ENCODE data around the gene ASIC2. TPM values are rescaled to one million over a fixed set of nuclear protein-coding genes. Genes with fewer than 3 reads are reported as not detected.

ASIC2 gene
- total and polyA plus RNA-seq, 2 experiments from 2014 or later: 0.52 to 2.8 TPM

GRCh38 chr17:32976605-32977004 lies 316.5 kb downstream of the ASIC2 start:
- ATAC-seq: no peak
- no peaks in the 10 kb centered on the region for H3K4me1 Mint-ChIP-seq
- no peaks in the 10 kb centered on the region for H3K27me3 Mint-ChIP-seq (ENCODE audit: insufficient read depth, low read depth, poor library complexity)

GRCh38 chr17:32976131-32976530 lies 317.0 kb downstream of the ASIC2 start:
- H2AFZ ChIP-seq: no peak overlapping the region
- ATAC-seq: no peak
- TF ChIP-seq EZH2phosphoT487 (IDR thresholded peaks at IDR 0.05; ENCODE audit: unreplicated experiment) (no peak), REST (IDR thresholded peaks at IDR 0.05; ENCODE audit: unreplicated experiment) (no peak), NANOG (IDR thresholded peaks at IDR 0.05; ENCODE audit: borderline replicate concordance) (no peak), ZNF331 (CRISPR knock-in tag; IDR thresholded peaks at IDR 0.05; ENCODE audit: low read depth) (no peak), STAT1 (IDR thresholded peaks at IDR 0.05; ENCODE audit: unreplicated experiment) (no peak), CREB1 (CRISPR knock-in tag; IDR thresholded peaks at IDR 0.05; ENCODE audit: low read depth) (no peak)

More at GRCh38 chr17:32976605-32977004, 316.5 kb downstream of the ASIC2 start:
- Histone ChIP-seq H2AFZ (no peak overlapping the region), H3K79me2 (replicated peaks; ENCODE audit: insufficient read depth) (no peaks in the 10 kb centered on the region), H3F3A (replicated peaks; ENCODE audit: low read depth) (no peaks in the 10 kb centered on the region), H3K4me2 (no peak overlapping the region), H3K36me3 (ENCODE audit: insufficient read depth) (no peaks in the 10 kb centered on the region), H3K9me2 (ENCODE audit: insufficient read depth) (no peaks in the 10 kb centered on the region), H3K27me3 (ENCODE audit: insufficient read depth) (no peaks in the 10 kb centered on the region), H3K27ac (ENCODE audit: low read depth) (no peak overlapping the region), H3K4me1 (ENCODE audit: insufficient read depth) (no peaks in the 10 kb centered on the region), H4K20me1 (replicated peaks; ENCODE audit: insufficient read depth) (no peaks in the 10 kb centered on the region), H3K4me3 (no peak overlapping the region)
- no peak for DNase-seq (ENCODE audit: low spot score)
- H3K36me3 Mint-ChIP-seq (ENCODE audit: low read depth): peaks cover 4% of the 10 kb centered on the region; the same call in 2 of the 3 replicates
- H3K4me3 Mint-ChIP-seq: no peak overlapping the region
- H3K27ac Mint-ChIP-seq: no peak overlapping the region
- no peak for TF ChIP-seq STAT1 (IDR thresholded peaks at IDR 0.05; ENCODE audit: unreplicated experiment)
- TF ChIP-seq, protein P1, sequence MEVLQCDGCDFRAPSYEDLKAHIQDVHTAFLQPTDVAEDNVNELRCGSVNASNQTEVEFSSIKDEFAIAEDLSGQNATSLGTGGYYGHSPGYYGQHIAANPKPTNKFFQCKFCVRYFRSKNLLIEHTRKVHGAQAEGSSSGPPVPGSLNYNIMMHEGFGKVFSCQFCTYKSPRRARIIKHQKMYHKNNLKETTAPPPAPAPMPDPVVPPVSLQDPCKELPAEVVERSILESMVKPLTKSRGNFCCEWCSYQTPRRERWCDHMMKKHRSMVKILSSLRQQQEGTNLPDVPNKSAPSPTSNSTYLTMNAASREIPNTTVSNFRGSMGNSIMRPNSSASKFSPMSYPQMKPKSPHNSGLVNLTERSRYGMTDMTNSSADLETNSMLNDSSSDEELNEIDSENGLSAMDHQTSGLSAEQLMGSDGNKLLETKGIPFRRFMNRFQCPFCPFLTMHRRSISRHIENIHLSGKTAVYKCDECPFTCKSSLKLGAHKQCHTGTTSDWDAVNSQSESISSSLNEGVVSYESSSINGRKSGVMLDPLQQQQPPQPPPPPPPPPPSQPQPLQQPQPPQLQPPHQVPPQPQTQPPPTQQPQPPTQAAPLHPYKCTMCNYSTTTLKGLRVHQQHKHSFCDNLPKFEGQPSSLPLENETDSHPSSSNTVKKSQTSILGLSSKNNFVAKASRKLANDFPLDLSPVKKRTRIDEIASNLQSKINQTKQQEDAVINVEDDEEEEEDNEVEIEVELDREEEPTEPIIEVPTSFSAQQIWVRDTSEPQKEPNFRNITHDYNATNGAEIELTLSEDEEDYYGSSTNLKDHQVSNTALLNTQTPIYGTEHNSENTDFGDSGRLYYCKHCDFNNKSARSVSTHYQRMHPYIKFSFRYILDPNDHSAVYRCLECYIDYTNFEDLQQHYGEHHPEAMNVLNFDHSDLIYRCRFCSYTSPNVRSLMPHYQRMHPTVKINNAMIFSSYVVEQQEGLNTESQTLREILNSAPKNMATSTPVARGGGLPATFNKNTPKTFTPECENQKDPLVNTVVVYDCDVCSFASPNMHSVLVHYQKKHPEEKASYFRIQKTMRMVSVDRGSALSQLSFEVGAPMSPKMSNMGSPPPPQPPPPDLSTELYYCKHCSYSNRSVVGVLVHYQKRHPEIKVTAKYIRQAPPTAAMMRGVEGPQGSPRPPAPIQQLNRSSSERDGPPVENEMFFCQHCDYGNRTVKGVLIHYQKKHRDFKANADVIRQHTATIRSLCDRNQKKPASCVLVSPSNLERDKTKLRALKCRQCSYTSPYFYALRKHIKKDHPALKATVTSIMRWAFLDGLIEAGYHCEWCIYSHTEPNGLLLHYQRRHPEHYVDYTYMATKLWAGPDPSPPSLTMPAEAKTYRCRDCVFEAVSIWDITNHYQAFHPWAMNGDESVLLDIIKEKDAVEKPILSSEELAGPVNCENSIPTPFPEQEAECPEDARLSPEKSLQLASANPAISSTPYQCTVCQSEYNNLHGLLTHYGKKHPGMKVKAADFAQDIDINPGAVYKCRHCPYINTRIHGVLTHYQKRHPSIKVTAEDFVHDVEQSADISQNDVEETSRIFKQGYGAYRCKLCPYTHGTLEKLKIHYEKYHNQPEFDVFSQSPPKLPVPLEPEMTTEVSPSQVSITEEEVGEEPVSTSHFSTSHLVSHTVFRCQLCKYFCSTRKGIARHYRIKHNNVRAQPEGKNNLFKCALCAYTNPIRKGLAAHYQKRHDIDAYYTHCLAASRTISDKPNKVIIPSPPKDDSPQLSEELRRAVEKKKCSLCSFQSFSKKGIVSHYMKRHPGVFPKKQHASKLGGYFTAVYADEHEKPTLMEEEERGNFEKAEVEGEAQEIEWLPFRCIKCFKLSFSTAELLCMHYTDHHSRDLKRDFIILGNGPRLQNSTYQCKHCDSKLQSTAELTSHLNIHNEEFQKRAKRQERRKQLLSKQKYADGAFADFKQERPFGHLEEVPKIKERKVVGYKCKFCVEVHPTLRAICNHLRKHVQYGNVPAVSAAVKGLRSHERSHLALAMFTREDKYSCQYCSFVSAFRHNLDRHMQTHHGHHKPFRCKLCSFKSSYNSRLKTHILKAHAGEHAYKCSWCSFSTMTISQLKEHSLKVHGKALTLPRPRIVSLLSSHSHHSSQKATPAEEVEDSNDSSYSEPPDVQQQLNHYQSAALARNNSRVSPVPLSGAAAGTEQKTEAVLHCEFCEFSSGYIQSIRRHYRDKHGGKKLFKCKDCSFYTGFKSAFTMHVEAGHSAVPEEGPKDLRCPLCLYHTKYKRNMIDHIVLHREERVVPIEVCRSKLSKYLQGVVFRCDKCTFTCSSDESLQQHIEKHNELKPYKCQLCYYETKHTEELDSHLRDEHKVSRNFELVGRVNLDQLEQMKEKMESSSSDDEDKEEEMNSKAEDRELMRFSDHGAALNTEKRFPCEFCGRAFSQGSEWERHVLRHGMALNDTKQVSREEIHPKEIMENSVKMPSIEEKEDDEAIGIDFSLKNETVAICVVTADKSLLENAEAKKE (CRISPR knock-in tag; IDR thresholded peaks at IDR 0.05): no peak
- H3K9me3 Mint-ChIP-seq: peaks cover 19% of the 10 kb centered on the region

More at GRCh38 chr17:32976131-32976530, 317.0 kb downstream of the ASIC2 start:
- Histone ChIP-seq H4K20me1 (replicated peaks; ENCODE audit: insufficient read depth) (no peaks in the 10 kb centered on the region), H3K4me2 (no peak overlapping the region), H3K27ac (ENCODE audit: low read depth) (no peak overlapping the region), H3K27me3 (ENCODE audit: insufficient read depth) (no peaks in the 10 kb centered on the region), H3K4me1 (ENCODE audit: insufficient read depth) (no peaks in the 10 kb centered on the region), H3K4me3 (no peak overlapping the region), H3K9me2 (ENCODE audit: insufficient read depth) (no peaks in the 10 kb centered on the region), H3F3A (replicated peaks; ENCODE audit: low read depth) (no peaks in the 10 kb centered on the region), H3K79me2 (replicated peaks; ENCODE audit: insufficient read depth) (no peaks in the 10 kb centered on the region), H3K36me3 (ENCODE audit: insufficient read depth) (no peaks in the 10 kb centered on the region)
- H3K27ac Mint-ChIP-seq: no peak overlapping the region
- no peaks in the 10 kb centered on the region for H3K4me1 Mint-ChIP-seq
- H3K4me3 Mint-ChIP-seq: no peak overlapping the region
- no peak for DNase-seq (ENCODE audit: low spot score)
- no peaks in the 10 kb centered on the region for H3K27me3 Mint-ChIP-seq (ENCODE audit: insufficient read depth, low read depth, poor library complexity)
- H3K9me3 Mint-ChIP-seq: peaks cover 14% of the 10 kb centered on the region
- H3K36me3 Mint-ChIP-seq (ENCODE audit: low read depth): peaks cover 3% of the 10 kb centered on the region; the same call in 1 of the 3 replicates
